ENCODE results near the gene CEMIP.
"Not testable (repeated sequence)": the region's sequence is repeated elsewhere in the genome, so short reads cannot be mapped to it uniquely, and the experiment has no call there.

CEMIP gene

DNA sequence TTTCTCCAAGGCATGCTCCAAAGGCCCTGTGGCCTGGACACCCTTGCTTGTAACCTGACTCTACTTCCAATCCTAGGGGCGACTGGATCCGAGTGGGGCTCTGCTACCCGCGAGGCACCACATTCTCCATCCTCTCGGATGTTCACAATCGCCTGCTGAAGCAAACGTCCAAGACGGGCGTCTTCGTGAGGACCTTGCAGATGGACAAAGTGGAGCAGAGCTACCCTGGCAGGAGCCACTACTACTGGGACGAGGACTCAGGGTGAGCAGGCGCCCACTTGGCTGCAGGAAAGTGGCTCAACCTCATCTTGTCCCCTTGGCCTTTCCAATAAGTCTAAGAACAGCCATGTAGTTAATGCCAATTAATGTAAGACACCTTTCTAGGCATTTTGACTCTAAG is 158.5 kb downstream of the CEMIP start:
- DNase-seq: no peak

DNA sequence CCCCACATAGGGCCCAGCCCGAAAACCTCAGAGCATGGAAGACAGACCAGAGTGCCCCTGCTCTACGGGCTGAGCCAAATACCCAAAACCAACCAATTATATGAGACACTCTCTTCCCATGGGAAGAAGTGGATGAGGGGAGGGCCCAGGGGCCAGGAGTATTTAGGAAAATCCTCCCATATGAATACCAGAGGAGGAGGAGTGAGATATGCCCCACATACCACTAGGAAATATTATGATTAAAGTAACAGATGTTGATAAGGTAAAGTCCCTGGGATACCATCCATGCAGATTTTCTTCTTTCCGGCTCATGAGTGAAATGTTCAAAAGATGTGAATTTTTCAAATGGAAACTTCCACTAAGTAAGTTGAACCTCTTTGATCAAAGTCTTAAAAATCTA is 160.0 kb downstream of the CEMIP start:
- no peak for DNase-seq

DNA sequence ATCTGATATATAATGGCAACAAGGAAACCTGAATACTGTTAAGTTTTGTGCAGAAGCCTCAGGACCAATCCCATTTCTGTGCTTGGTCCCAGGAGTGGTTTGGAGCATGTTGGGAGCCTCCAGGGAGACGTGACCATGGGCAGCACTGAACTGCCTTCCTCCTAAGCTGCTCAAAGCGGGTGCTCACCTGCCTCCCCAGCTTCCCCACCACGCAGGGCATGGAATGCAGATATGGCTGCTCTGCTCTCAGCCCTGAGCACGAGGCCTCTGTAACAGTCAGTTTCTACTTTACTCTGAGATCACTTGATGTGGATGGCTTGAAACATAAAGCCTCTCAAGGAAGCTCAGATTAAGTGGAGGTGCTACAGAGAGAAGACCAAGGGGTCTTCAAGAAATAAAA is 161.2 kb downstream of the CEMIP start:
- DNase-seq: no peak

DNA sequence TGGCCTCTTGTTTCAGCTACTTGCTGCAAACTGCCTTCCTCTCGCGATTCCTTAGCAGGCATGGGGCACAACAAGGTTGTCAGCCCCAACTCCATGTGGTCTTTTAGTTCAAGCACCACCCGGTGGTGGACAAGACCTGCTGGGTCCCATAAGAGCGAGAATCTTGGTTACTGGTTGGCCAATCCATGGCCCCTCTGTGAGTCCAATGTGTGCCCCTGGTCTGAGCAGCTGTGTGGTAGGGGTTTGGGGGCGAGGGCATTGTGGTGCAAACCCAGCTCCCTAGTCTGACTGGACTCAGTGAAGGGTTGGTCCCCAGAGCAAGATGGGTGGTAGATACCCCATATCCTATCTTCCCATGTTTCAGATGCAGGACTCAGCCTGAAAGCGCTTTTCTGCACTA is 161.7 kb downstream of the CEMIP start:
- no peak for DNase-seq

DNA sequence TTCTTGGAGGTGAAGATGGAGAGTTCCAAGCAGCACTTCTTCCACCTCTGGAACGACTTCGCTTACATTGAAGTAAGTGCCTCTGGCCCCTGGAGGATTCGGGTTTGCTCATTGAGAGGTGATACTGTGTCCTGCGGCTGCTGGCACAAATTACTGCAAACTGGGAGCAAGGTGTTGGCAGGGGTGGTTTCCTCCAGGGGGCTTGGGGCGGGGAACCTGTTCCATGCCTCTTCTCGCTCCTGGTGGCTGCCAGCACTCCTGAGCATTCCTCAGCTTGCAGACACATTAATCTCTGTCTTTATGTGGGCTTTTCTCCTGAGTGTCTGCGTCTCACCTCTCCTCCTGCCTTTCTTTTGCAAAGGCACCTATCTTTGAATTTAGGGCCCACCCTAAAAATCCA is 163.1 kb downstream of the CEMIP start:
- DNase-seq: no peak

DNA sequence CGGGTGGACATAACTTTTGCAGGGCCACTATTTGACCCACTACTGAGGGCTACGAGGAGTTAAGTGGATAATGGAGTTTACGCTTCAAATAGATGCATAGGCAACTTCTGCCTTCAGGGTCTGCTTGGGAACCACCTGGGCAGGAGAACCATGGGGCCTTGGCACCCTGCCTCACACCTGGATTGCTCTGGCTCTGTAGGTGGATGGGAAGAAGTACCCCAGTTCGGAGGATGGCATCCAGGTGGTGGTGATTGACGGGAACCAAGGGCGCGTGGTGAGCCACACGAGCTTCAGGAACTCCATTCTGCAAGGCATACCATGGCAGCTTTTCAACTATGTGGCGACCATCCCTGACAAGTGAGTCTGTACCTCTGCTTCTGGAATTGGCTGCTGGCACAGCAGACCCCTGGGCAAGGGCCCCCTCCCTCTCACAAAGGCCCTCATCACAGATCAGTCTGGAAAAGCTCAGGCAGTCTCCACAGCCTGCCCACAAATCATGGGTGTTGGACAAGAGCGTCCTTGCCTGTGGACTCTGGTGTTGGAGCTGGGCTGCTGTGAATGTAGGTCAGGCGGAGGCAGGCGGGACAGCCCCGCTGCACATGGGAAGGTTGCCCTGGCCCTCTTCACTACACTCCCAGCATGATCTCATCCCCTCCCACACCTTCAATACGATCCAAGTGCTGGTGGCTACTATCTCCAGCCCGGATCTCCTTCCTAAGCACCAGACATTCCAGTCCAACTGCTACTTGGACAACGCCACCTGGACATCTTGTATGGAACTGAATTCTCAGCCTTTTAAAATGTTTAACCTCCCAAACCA is 163.8 kb downstream of the CEMIP start:
- DNase-seq: no peak

DNA sequence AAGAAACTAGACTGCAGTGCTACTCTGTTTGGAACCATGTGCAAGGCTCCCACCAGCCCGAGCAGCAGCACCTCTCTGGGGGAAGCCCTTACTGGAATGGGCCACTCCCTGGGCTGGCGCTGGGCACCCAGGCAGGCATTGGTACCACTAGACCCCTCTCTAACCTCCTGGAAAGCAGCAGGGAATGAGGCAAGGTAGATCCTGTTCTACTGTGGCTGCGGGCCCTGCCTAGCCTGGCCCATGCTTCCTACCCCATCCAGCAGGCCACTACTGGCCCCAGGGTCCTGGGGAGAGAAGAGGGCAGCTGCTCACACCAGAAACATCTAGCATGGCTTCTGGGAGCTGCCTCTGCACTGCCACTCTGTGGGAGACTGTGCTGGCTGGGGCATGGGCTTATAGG is 165.6 kb downstream of the CEMIP start:
- no peak for DNase-seq

DNA sequence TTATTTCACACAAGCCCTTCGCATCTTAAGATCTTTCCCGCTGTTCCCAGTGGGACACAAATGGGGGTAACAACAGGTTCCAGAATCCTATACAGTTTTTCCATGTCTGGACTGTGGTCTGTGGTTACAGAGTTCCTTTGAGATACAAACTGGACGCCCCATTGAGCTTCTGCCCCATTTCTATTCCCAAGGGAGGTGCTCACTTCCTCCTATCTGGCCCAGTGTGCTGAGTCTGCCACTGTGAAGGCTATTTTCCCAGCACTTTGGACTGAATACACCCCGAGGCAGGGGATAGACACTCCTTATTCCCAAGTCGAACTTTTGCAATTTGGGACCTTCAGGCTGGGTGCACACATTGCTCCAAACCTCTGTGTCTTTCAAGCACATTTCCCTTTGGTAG is 166.4 kb downstream of the CEMIP start:
- DNase-seq: no peak

DNA sequence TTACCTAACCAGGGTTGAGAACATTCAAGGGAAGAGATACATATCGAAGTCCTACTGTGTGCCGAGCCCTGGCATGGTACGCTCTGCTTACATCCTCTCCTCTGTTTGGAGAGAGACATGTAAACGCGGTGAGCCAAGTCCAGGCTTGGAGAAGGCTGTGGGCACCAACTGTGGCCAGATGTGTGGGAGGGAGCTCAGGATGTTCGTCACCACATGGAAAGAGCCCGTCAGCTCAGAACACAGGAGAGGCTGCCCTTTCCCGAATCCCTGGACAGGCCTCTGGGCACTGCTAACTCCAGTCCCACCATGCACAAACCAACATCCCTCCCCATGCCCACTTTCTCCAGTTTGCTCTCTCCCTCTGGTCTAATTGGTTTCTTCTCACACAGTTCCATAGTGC is 167.4 kb downstream of the CEMIP start:
- DNase-seq: no peak

DNA sequence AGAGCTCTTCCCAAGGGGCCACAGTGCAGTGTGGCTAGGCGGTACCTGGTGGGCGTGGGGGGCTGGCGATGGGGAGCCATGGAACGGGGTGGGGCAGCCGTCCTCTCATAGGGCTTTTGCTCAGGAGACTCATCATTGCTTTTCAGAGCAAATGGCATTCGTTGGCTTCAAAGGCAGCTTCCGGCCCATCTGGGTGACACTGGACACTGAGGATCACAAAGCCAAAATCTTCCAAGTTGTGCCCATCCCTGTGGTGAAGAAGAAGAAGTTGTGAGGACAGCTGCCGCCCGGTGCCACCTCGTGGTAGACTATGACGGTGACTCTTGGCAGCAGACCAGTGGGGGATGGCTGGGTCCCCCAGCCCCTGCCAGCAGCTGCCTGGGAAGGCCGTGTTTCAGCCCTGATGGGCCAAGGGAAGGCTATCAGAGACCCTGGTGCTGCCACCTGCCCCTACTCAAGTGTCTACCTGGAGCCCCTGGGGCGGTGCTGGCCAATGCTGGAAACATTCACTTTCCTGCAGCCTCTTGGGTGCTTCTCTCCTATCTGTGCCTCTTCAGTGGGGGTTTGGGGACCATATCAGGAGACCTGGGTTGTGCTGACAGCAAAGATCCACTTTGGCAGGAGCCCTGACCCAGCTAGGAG is 169.6 kb downstream of the CEMIP start:
- no peak for DNase-seq

DNA sequence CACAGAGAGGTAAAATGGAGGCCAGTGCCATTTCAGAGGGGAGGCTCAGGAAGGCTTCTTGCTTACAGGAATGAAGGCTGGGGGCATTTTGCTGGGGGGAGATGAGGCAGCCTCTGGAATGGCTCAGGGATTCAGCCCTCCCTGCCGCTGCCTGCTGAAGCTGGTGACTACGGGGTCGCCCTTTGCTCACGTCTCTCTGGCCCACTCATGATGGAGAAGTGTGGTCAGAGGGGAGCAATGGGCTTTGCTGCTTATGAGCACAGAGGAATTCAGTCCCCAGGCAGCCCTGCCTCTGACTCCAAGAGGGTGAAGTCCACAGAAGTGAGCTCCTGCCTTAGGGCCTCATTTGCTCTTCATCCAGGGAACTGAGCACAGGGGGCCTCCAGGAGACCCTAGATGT is 170.6 kb downstream of the CEMIP start:
- no peak for DNase-seq

DNA sequence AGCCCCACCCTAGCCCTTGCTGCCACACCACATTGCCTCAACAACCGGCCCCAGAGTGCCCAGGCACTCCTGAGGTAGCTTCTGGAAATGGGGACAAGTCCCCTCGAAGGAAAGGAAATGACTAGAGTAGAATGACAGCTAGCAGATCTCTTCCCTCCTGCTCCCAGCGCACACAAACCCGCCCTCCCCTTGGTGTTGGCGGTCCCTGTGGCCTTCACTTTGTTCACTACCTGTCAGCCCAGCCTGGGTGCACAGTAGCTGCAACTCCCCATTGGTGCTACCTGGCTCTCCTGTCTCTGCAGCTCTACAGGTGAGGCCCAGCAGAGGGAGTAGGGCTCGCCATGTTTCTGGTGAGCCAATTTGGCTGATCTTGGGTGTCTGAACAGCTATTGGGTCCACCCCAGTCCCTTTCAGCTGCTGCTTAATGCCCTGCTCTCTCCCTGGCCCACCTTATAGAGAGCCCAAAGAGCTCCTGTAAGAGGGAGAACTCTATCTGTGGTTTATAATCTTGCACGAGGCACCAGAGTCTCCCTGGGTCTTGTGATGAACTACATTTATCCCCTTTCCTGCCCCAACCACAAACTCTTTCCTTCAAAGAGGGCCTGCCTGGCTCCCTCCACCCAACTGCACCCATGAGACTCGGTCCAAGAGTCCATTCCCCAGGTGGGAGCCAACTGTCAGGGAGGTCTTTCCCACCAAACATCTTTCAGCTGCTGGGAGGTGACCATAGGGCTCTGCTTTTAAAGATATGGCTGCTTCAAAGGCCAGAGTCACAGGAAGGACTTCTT is 171.3 kb downstream of the CEMIP start:
- no peak for DNase-seq

DNA sequence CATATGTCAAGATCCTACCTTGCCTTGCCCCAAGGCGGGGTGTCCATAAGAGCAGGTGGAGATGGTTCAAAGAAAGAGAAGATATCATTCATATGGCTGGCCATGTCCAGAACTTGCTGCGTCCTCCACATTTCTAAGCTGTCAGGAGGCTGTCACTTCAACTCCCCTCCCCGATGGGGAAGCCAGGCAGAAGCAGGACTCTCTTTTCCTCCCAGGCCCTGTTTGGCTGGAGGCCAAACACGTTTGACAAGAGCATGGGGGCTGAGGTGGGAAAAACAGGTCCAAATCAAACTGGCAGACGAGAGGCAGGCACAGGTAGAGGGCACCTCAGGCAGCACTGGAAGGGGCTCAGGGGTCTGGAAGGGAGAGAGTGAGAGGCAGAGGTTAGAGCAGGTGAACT is 172.8 kb downstream of the CEMIP start:
- DNase-seq: no peak

DNA sequence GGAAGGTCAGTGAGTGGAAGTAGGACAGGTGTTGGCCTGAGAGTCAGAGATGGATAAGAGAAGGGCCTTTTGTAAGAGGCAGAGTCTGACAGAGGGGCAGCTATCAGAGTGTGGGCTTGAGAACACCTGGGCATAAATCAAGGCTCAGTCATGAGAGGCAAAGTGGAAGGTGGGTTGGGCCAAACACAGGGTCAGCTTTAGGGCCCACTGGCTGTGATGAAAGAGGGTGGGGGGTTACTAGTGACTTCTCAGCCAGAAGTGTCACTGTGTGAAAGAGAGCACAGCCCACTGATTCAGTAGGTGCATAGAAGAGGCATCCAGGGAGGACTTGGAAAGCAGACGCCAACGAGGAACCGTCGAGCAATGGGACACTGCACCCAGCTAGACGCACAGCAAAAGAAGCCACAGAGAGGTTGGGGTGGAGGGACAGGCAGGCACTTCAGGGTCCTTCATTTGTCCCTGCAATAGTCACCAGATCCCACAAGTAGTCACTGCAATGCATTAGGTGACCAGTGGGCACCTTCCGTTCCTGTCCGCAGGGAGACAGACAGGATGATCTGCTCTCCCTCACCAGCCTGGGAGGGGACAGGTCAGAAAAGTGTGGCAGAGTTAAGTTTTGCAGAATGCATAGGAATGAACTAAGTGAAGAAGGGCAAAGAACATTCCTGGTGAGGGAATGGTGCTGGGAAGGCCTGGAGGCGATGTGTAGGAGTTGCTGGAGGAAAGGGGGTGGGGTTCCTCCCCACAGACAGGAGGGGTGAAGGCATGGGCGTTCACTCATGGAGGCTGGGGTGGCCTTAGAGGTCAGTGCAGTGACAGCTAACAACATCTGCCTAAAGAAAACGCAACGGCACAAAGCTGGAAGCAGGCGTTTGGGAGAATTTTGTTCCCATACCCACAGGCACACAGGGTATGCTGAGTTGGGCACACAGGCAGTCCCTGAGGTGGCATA is 174.1 kb downstream of the CEMIP start:
- DNase-seq: no peak

DNA sequence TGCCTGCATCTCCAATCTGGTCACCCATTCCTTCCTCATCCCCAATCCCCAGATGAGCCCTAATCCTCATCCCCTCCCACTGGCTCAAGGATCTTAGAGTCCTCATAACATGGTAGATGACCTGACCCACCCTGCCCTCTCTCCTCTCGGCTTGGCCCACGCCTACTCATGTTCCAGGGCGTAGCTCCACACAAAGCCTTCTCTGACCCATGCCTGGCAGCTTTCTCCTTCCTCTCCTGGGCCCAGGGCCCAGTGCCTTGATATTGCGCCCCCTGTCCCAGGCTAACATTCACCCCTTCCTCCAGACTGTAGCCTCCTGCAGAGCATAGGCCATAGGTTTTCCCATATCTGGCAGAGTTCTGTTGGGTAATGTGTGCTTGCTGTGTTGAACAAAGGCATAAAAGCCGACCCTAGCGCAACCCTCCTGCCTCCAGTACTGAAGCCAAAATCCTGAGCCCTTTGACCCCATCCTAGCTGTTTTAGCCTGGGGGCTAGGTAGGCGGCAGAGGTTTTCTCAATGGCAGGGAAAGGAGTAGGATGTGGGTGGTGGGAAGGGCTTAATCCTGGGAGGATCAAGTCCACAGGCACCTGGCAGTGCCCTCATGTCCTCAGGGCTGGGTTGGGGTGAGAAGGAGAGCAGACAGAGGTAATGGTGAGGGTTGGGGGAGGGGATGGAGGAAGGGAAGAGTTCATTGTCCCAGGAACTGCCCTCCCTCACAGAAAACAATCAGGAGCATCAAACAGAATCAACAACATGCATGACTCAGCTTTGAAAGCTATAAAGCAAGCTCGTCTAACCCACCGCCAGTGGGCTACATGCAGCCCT is 175.0 kb downstream of the CEMIP start:
- DNase-seq: no peak

DNA sequence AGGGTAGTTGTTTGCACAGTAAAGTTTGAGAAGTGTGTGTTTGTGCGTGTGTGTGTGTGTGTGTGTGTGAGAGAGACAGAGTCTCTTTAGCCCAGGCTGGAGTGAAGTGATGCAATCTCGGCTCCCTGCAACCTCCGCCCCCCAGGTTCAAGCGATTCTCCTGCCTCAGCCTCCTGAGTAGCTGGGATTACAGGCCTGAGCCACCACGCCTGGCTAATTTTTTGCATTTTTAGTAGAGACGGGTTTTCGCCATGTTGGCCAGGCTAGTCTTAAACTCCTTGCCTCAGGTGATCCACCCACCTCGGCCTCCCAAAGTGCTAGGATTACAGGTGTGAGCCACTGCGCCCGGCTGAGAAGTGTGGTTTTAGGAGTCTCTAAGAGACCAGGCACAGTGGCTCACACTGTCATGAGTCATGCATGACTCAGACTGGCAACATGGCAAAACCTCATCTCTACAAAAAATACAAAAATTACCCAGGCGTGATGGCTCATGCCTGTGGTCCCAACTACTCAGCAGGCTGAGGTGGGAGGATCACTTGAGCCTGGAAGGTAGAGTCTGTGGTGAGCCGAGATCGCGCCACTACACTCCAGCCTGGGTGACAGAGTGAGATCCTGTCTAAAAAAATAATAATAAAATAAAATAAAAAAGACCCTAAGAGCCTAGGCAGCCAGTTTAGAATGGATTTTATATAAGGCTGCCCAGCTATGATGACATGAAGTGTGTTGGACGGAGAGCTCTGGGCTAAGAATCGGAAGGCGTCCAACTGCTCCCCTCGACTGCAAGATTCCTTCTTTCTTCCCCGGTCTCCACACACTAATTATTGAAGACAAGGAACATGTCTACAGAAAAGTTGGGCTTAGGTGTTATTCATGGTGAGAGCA is 176.6 kb downstream of the CEMIP start:
- DNase-seq: not testable (repeated sequence)

DNA sequence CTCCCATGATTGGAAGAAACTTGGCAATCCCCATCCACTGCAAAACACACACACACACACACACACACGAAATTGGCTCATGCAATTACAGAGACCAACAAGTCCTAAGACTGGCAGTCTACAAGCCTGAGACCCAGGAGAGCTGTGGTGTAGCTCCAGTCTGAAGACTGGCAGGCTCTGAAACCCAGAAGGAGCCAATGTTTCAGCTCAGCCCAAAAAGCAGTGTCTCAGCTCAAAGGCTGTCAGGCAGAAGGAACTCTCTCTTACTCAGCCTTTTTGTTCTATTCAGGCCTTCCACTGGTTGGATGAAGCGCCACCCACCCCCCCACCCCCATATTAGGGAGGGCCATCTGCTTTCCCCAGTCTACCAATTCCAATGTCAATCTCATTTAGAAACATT is 178.4 kb downstream of the CEMIP start:
- DNase-seq: no peak

DNA sequence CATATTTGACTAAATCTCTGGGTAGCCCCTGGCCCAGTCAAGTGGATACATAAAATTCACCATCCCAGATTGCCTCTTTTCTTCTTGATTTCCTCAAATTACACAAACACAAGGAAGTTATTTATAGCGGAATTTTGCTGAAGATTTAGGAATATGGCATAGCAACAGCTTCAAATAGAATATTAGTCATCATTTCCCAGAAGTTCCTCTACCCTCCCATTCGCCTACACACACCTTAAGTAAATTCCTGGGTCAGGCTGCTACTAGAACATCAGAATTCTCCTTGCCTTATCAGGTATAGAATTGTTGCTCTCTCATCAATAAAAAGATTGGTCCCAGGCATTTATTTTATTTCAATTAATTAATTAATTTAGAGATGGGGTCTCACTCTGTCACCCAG is 178.8 kb downstream of the CEMIP start:
- no peak for DNase-seq

DNA sequence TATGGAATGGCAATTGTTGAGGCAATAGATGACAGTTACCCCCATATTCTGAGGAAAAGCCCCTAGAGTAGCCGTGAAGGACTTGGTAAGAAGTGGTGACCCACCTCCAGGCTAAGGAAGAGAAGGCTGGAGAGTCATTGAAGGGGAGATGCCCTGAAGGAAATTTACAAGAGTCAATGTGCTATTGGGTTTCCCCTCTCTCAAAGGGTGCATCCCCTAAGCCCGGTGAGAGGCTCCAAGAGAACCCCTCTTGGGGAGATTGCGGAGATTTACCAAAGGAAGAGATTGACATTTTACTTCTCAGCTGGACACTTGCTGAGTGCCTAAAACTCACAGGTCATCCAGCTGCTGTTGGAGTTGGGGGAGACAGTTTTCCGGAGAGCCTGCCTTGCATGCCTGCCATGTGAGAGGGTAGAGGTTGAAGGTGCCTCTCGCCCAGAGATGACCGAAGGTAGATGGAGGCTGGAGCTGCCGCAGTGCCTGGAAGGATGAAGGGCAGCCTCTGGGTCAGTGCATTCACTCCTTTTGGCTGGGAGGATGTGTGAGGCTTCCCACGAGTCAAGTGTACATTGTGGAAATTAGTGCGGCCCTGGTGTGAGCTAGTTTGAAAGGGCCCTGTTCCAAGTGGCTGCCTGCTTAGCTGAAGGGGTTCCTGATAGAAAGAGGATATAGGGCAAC is 179.8 kb downstream of the CEMIP start:
- DNase-seq: no peak

DNA sequence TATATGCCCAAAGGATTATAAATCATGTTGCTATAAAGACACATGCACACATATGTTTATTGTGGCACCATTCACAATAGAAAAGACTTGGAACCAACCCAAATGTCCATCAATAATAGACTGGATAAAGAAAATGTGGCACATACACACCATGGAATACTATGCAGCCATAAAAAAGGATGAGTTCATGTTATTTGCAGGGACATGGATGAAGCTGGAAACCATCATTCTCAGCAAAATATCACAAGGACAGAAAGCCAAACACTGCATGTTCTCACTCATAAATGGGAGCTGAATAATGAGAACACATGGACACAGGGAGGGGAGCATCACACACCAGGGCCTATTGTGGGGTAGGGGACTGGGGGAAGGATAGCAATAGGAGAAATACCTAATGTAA is 186.3 kb downstream of the CEMIP start:
- DNase-seq: not testable (repeated sequence)
